NCI-H1436 (cell line): ENCODE data around the gene FBXL22.

Experiments
- DNase-seq: peaks from one replicate; lab custom pipeline; 2025; lab: John Stamatoyannopoulos, UW

FBXL22 gene, protein sequence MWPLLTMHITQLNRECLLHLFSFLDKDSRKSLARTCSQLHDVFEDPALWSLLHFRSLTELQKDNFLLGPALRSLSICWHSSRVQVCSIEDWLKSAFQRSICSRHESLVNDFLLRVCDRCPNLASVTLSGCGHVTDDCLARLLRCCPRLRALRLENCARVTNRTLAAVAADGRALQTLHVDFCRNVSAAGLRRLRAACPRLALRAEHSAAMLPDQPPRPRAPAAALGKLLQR

DNA sequence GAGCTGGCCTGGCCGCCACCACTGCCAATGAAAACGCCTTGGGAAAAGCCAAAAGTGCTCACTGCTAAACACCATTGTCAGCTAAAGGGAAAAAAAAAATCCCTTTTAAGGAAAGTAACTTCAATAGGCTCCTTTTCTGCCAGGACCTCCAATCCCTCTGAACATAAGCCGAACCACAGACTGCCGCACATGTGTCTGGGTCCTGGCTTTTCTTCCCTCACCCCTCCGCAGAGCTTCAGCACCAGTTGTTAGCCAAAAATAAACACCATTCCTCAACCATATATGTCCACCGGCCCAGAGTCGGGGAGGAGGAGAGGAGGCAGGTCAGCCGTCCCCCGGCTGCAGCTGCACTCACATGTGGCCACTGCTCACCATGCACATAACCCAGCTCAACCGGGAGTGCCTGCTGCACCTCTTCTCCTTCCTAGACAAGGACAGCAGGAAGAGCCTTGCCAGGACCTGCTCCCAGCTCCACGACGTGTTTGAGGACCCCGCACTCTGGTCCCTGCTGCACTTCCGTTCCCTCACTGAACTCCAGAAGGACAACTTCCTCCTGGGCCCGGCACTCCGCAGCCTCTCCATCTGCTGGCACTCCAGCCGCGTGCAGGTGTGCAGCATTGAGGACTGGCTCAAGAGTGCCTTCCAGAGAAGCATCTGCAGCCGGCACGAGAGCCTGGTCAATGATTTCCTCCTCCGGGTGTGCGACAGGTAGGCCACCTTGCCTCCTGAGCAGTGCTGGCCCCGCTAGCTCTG lies at the start of gene FBXL22:
TSS of gene FBXL22 (plus strand) at position 350 of the 753 bp plus-strand sequence. CDS start at position 356, 6 bp downstream.
- no peak for DNase-seq

DNA sequence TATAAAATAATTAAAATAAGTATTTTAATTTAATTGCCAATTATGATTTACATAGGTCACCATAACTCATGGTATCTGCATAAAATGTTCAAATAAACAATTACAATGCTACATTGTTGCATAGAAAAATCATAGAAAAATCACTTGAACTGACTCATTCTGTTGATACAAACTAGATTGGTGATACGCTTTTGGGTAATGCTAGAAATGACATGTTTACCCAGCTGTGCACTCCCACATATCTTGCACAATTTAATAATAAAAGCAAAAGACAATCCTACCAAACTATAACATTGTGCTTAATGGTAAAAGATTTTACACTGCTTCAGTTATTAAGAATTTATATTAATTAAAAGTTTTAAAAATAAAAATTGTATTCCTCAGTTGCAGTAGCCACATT lies 45.8 kb upstream of the FBXL22 start:
- no peak for DNase-seq

DNA sequence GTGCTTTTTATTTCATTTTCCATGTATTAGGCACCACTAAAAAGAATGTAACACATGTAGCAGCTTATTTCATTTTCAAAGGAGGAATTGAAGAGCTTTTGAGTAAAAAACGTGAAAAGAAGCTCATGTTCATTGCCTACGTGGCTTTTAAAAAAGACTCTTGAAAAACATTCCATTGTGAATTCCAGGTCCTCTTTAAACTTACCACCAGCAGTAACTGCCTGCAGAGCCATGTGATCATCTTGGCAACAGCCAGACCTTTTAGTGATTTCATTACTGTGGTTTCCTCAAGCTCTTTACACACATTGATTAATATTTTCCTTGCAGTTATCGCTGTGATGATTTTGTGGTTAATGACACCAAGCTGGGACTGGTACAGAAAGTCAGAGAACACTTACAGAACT lies 43.8 kb upstream of the FBXL22 start:
- no peak for DNase-seq

DNA sequence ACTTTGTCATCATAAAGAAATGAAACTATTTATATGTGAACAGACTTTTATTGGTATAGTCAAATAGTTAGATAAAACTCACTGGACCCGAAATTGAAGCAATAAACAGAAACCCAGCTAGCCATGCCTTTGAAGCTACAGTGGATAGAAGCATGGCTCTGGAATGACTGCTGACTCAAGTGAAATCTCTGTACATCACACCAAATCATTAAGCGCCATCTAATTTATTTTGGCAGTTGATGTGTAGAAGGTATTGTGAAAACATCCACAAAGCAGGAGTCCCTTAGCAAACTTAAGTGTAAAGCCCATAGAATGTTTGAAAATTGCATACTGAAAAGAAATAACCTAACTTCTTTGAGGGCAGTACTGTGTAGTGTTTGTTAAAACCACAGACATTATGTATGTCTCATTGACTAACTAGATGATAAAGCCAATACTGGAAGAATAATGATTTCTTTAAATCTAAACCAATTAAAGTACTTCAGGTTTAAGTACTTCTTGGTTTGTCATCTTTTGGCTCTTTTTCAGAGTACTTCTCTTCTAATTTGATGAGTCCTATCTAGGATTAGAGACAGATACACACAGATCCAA lies 42.8 kb upstream of the FBXL22 start:
- no peak for DNase-seq

DNA sequence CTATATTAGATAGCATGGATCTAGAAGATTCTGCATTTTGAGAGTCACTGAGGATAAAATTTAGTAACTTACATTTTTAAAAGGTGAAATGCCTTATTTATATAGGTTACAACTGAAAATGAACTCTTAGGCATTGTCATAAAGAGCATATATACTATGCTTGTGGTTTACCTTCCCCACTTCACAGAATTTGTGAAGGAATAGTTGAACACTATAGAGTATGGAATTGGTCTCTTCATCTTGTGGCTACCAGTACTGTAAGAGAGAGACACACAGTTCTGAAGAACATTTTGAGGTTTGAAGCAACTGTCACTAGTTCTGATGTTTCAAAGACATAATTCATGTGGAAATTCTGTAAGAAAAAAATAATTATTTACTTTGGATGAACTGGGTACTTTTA lies 41.7 kb upstream of the FBXL22 start:
- DNase-seq: no peak

- DNase-seq: no peak
Observed at GRCh38 chr15:63556246-63556645, 40.9 kb upstream of the FBXL22 start.

DNA sequence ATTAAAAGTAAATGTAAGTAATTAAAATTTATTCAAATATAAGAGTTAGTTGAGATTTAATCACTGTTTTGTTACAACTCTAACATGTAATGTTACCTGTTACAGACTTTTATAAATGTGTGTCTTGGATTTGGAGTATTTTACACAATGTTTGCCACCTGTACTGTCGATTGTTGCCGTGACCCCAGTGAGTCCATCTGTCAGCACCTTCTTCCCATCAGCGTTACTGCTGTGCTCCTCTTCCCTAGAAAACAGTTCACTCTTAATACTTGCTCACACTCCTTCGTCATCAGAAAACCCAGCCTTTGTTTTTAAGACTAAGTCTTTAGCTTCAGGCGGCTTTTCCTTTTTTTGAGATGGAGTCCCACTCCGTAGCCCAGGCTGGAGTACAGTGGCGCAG lies 40.5 kb upstream of the FBXL22 start:
- no peak for DNase-seq

GRCh38 chr15:63559753-63560152 lies 37.4 kb upstream of the FBXL22 start:
- DNase-seq: no peak

DNA sequence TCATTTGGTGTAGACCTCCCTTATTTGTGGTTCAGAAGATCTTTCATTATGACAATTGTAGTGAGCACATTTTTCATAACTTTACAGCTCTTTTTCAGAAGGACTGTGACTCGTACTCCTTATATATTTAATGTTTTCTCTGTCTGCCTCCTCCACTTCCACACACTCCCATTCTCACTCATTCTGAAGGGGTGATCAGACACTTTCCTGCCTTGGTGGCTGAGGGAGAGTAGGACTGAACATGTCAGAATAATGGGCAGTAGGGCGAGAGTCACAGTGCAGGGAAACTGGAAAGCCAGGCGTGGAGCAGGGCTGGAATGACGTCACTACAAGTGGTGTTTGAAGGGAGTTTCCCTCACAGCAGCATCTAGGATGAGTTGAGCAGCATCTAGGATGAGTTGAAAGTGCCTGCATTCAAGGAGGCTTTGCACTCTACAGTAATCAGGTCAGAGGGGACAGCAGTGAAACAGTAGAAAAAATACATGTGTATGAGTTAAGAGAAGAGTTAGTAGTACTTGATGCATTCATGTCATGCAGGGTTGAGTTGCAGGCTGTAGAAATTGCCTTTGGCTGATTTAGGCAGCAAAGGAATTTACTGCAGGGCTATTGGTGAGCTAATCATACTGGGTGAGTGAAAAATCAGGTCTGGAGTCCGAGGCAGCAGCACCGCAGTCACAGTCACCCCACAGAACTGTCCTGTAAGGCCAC lies 36.3 kb upstream of the FBXL22 start:
- DNase-seq: no peak

GRCh38 chr15:63564093-63564492 lies 33.1 kb upstream of the FBXL22 start:
- no peak for DNase-seq

DNA sequence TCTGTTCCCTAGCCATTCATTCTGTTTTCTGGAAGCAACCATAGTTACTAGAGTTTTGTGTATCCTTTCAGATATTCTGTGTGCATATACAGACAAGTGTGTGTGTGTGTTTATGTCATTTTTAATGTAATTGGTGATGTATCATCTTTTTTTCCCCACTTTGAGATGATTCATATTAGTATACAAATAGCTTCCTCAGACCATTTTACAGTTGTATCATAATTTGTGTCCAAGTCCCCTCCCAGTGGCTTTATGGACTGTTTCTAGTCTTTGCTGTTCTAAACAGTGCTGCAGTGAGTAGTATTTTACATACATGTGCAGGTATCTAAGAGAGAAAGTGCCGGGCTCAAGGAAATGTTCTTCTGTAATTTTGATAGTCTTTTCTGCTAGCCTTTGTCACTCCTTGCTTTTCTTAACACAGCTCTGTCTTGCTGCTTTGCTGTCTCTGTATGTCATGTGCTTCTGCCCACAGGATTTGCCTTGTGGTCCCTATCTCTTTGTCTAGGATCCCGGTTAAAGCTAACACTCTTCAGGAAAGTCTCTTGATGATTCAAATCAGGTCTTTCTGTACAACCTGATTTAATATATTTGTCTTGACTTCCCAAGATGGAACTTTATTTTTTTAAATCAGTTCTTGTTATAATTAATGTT lies 31.5 kb upstream of the FBXL22 start:
- no peak for DNase-seq

DNA sequence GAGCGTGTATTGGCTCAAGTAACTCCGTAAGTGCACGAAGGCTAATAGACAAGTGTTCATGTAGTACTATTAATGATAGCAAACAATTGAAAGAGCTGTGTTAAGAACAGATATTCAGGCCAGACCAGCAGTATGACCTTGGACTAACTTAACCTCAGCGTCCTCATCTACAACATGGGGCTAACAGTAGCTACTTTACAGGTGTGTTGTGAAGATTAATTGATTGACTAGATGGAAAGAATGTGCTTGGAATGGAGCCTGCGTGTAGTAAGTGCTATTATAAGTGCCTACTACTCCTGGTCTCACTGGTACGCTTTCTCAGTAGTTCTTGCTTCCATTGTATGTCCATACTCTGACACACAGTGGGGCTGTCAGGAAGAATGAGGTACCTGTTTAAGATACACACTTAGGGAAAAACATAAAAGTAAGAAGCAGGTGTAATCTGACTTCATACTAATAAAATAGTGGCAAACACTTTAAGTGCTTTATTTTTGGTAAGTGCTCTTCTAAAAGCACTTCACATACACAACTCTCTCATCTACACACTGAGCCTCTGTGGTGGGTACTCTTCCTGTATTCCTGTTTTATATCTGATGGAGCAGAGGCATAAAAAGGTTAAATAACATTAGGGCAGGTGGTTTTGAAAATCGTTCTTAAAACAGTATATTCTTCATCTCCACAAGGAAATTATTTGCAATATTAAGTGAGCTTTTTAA lies 24.3 kb upstream of the FBXL22 start:
- no peak for DNase-seq

DNA sequence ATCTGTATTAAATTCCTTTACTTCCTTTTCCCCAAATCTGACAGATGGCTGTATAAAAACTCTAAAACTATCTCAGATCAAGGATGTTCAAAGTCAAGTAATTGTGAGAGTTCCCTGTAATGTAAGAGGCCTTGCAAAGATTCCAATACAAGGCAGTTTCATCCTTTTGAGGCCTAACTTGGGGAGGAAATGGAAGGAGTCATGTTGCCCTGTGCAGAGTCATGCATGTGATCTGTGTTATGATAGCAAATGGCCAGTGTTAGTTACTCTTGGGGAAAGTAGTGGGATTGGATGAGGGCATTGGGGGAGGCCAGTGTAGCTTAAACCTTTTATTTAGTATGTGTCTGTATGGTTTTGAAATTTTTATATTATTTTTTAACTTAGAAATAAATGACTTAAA lies 23.7 kb upstream of the FBXL22 start:
- DNase-seq: no peak

DNA sequence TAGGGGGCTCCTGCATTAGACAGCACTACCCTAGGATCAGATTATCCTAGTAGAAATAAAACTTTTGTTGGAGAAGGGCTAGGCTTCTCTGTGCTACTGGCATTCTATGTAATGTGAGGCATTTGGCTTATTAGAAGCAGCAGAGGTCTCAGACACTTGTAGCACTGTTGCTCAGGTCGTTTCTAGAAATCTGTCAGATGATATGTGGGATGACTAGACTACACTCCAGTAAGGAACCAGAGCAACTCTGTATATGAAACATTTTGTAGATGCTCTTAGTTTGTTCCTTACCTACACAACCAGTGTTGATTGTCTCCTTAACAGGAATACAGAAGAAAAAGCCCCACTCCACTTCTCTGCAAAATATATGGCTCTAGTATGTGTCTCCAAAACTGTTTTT lies 21.9 kb upstream of the FBXL22 start:
- DNase-seq: no peak

GRCh38 chr15:63576441-63576840 lies 20.7 kb upstream of the FBXL22 start:
- DNase-seq: no peak

DNA sequence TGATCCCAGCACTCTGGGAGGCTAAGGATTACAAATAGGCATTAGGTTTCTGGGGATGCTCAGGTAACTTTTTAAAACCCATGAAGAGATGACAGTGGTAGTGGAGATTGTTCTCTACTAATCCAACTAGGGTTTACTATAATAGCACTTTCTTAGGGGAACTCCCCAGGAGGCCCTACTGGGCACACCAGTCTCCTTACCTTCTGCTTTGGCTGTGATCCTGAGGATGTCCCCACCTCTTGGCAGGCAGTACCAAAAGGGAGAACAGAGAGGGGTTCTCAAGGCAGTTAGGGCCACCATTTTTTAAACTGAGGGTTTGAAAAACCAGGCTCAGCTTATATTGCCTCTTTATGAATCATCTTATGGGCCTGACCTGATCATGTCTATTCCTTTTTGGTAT lies 15.0 kb upstream of the FBXL22 start:
- DNase-seq: no peak

DNA sequence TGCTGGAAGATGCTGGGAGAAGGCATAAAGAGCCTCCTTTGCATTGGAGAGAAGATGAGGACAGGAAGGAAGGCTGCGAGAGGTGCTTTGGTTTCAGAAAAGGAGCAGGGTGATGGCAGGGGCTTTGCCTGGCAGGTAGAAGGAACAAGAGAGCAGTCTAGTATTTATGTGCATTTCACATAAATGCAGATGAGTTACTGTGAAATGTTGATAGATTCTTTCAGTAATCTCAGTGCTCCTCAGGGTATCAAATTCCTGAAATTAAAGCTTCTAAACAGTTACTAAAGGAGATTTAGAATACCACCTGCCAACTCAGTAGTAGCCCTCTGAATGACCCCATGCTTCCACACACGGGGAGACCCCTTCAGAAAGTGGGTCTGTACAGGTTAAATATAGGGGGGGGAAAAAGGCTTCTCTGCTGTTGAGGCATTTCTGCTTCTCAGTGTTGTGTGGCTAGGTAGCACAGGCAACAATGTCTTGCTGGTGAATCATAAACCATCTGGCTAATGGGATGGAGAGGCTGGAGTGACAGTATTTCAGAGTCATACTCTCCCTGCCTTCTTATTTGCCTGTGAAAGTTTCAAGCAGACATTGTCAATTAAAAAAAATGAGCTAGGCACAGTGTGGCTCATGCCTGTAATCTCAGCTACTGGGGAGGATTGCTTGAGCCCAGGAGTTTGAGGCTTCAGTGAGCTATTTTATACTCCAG lies 14.3 kb upstream of the FBXL22 start:
- DNase-seq: no peak

DNA sequence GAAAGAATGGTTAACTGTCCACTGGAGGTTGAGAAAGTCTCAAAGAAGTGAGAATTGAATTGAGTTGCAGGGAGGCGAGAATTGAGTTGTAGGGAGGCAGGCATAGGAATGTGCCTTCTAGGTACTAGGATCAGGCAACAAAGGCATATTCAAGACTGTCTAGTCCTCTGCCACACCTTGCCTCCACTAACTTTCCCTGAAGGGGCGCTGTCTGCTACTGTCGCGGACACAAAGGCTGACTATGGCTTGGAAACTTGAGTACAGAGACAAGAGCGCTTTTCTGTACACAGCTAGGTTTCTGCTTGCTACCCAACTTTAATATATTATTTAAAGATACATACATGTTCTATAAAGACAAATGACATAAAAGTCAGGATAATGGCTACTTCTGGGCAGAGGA lies 10.4 kb upstream of the FBXL22 start:
- DNase-seq: no peak

DNA sequence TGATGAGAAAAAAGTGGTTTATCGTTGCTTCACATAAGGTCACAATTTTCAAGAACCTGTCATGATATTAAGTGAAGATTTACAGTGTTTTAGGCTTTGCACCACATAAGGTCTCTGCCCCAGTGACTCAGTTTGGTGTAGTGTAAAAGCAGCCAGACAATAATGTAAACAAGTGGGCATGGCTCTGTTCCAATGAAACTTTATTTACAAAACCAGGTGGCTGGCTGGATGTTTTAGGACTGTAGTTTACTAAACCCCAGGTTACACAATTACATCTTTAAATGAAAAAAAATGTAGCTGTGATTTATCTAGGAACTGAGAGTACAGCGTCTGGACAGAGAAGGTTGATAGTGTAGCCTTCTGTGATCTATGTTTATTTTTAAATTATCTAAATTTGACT lies 9.7 kb upstream of the FBXL22 start:
- no peak for DNase-seq

DNA sequence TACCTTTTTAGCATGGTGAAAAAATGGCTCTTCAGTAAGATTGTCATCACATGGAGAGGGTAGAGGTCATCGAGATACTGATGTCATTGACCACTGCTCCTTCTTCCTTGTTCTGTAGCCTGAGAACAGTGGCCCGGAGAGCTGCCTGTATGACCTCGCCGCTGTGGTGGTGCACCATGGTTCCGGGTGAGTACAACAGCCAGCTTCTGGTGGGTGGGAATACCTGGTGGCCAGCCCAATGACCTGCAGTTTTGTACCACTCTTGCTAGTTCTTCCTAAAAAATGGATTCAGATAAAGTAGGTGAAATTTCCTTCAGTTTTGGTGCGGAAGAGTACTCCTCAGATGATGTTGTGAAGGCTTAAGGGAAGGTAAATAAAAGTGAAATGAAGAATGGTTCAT lies 8.4 kb upstream of the FBXL22 start:
- DNase-seq: no peak
